Stomach (tissue), 9 donors: ENCODE measurements around the gene MTMR3. TPM values are rescaled to one million over a fixed set of nuclear protein-coding genes. Genes with fewer than 3 reads are reported as not detected.
"Not testable (repeated sequence)": the region's sequence is repeated elsewhere in the genome, so short reads cannot be mapped to it uniquely, and the experiment has no call there.

Experiments used
- DNase-seq, 2 donors: peaks; one replicate each; pipeline versions ENCODE4 v3.0.0 to v3.0.0-alpha.2; 2013 to 2019
- H3K27ac ChIP-seq, 5 donors: fragments of 200-600 bp in 4 of 5; sonication (generic) in 4 of 5; one replicate each; pipeline ENCODE4 v1.5.1; 2013 to 2019; ENCODE audit warnings: mild to moderate bottlenecking in 1 of 5, moderate library complexity in 1 of 5
- H3K27me3 ChIP-seq, 3 donors: fragments of 200-600 bp; sonication (generic); one replicate each; pipeline ENCODE4 v1.5.1; 2017 to 2019; ENCODE audit warnings: mixed run types in 1 of 3
- H3K36me3 ChIP-seq, 4 donors: fragments of 200-600 bp; sonication (generic); 1 replicate in 3 of 4; 2 replicates in 1 of 4; pipeline ENCODE4 v1.5.1; 2016 to 2019
- H3K4me1 ChIP-seq, 4 donors: fragments of 200-600 bp; sonication (generic); one replicate each; pipeline ENCODE4 v1.5.1; 2016 to 2019
- H3K4me3 ChIP-seq, 4 donors: fragments of 200-600 bp; sonication (generic) in 3 of 4; one replicate each; pipeline ENCODE4 v1.5.1; 2016 to 2019; ENCODE audit warnings: mild to moderate bottlenecking in 1 of 4
- H3K9me3 ChIP-seq, 4 donors: fragments of 200-600 bp; sonication (generic); one replicate each; pipeline ENCODE4 v1.5.1; 2016 to 2019
- CTCF ChIP-seq, 7 experiments: fragments of 450-650 bp in 4 of 7; fragments of 200-600 bp in 3 of 7; sonication (generic) in 3 of 7; IDR thresholded peaks; one replicate each; pipeline ENCODE4 v1.5.1; 2016 to 2019; ENCODE audit warnings: antibody characterized with exemption in 7 of 7, control low read depth in 2 of 7, mild to moderate bottlenecking in 1 of 7
- EP300 ChIP-seq: sonication (generic); formaldehyde crosslinking; IDR thresholded peaks from one replicate; pipeline ENCODE4 v1.6.1; 2017; ENCODE audit warnings: antibody characterized with exemption
- POLR2A ChIP-seq, 4 donors: fragments of 450-650 bp; IDR thresholded peaks; one replicate each; pipeline ENCODE4 v1.6.1; 2016; ENCODE audit warnings: antibody characterized with exemption in 4 of 4, control low read depth in 2 of 4, mild to moderate bottlenecking in 1 of 4, moderate library complexity in 1 of 4
- POLR2AphosphoS5 ChIP-seq, 3 donors: sonication (generic); formaldehyde crosslinking; IDR thresholded peaks; one replicate each; pipeline ENCODE4 v1.6.1; 2016; ENCODE audit warnings: antibody characterized with exemption in 3 of 3
- WGBS, 5 donors: extraction: QIAGEN DNeasy Blood & Tissue Kit in 3 of 5; methylation state at CpG; one replicate each; pipeline versions ENCODE4 v1.1.5 to v1.1.7; 2013 to 2018; 5-methylcytosine and 5-hydroxymethylcytosine counted together
- intact Hi-C: fragments of 100-400 bp; cut with DNase I; formaldehyde crosslinking; loops from one replicate; pipeline ENCODE4 v1.15.1; 2023; ENCODE audit warnings: low total_unique reads
- polyA plus RNA-seq, 3 donors: library from polyadenylated mRNA; stranded (reverse); fragments of 200-250 nt; gene quantifications; one replicate each; pipeline ENCODE4 v1.2.3, GENCODE V29; 2013
- total RNA-seq, 5 donors: library from RNA; depleted of rRNA; stranded (reverse); fragments of >200 nt; gene quantifications; one replicate each; pipeline versions ENCODE4 v1.1.0 to v1.2.3, GENCODE V29; 2014 to 2016
- donor health status: healthy with polysubstance abuse.
- donor health status: Bipolar disorder and iron deficiency.
- donor health status: healthy.

Gene MTMR3
- total and polyA plus RNA-seq, 8 donors: 7.3 to 120 (median 49.8) TPM

GRCh38 chr22:29854432-29854831 lies 28.5 kb upstream of the MTMR3 start:
- DNase-seq: no peak
- Histone ChIP-seq H3K4me1 (no peaks in the 10 kb centered on the region), H3K27me3 (no peaks in the 10 kb centered on the region), H3K36me3 (no peaks in the 10 kb centered on the region), H3K9me3 (no peaks in the 10 kb centered on the region), H3K4me3 (no peak overlapping the region), H3K27ac (no peak overlapping the region)
- 71 to 92% (median 79%) methylated on average over 3 of the region's 3 CpGs for WGBS, 5 donors
- TF ChIP-seq POLR2A (IDR thresholded peaks at IDR 0.05): no peak
- TF ChIP-seq CTCF (IDR thresholded peaks at IDR 0.05): no peak
- no peak for TF ChIP-seq POLR2AphosphoS5 (IDR thresholded peaks at IDR 0.05)
- TF ChIP-seq EP300: no peak
- intact Hi-C loops: loop anchor here (10.0 kb wide), 1 partner anchor 100 kb away; no protein-coding TSS in a partner anchor

GRCh38 chr22:29855611-29856181 lies 27.3 kb upstream of the MTMR3 start:
- intact Hi-C loops: loop anchor here (10.0 kb wide), 1 partner anchor 101 kb away; no protein-coding TSS in a partner anchor
- no peak for DNase-seq
- Histone ChIP-seq H3K27me3 (no peaks in the 10 kb centered on the region), H3K27ac (no peak overlapping the region), H3K4me3 (no peak overlapping the region), H3K4me1 (no peaks in the 10 kb centered on the region), H3K9me3 (no peaks in the 10 kb centered on the region), H3K36me3 (no peaks in the 10 kb centered on the region)
- no peak for TF ChIP-seq POLR2A (IDR thresholded peaks at IDR 0.05)
- no peak for TF ChIP-seq CTCF (IDR thresholded peaks at IDR 0.05)
- 61 to 69% (median 63%) methylated on average over 10 of the region's 10 CpGs for WGBS, 5 donors

GRCh38 chr22:29856496-29856895 lies 26.5 kb upstream of the MTMR3 start:
- no peaks in the 10 kb centered on the region for H3K27me3 ChIP-seq
- no peaks in the 10 kb centered on the region for H3K4me1 ChIP-seq
- no peaks in the 10 kb centered on the region for H3K9me3 ChIP-seq
- DNase-seq: no peak
- TF ChIP-seq EP300 (no peak), POLR2AphosphoS5 (IDR thresholded peaks at IDR 0.05) (no peak), POLR2A (IDR thresholded peaks at IDR 0.05) (no peak), CTCF (IDR thresholded peaks at IDR 0.05) (no peak)
- 52 to 69% (median 62%) methylated on average over 3 of the region's 3 CpGs for WGBS, 5 donors
- no peak overlapping the region for H3K4me3 ChIP-seq
- intact Hi-C loops: loop anchor here (10.0 kb wide), 1 partner anchor 102 kb away; no protein-coding TSS in a partner anchor
- H3K36me3 ChIP-seq: no peaks in the 10 kb centered on the region
- H3K27ac ChIP-seq: no peak overlapping the region

GRCh38 chr22:29859030-29859429 lies 23.9 kb upstream of the MTMR3 start:
- H3K36me3 ChIP-seq, H3K27me3 ChIP-seq, H3K4me1 ChIP-seq, H3K9me3 ChIP-seq, DNase-seq, H3K27ac ChIP-seq, H3K4me3 ChIP-seq: not testable (repeated sequence)
- WGBS, 5 donors: 71 to 81% (median 78%) methylated on average over 9 of the region's 9 CpGs
- intact Hi-C loops: loop anchor here (10.0 kb wide), 1 partner anchor 104 kb away; no protein-coding TSS in a partner anchor

DNA sequence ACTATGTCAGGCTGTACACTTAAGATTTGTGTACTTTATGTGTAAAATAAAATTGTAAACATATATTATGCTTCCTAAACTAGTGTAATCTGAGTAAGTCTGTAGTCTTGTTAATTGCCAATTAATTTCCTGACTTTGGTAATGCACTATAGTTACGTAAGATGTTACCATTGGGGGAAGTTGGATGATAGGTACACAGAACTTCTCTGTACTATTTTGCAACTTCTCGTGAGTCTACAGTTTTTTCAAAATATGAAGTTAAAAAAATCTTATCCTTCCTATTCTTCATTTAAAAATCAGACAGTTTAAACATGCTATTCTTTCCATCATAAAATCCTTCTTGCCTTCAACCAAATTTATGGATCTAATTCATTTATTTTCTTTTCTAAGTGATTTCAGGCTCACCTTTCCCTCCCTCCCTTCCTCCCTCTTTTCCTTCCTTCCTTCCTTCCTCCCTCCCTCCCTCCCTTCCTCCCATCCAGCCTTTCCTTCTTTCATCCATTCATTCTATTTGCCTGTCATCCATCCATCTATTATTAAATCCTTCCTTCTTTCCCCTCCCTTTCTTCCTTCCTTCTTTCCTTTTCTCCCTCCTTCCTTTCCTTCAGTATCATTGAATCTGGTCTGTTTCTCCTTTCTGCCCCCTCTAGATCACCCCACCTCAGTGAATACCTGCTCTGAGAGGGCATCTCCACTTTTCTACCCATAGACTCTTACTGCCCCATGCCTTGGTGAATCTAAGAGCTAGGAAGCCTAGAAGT lies 22.8 kb upstream of the MTMR3 start:
- Histone ChIP-seq H3K36me3 (no peaks in the 10 kb centered on the region), H3K4me3 (no peak overlapping the region), H3K27ac (peak overlapping the region in 1 of 5 donors; percentile 26), H3K9me3 (no peaks in the 10 kb centered on the region), H3K4me1 (no peaks in the 10 kb centered on the region), H3K27me3 (no peaks in the 10 kb centered on the region)
- intact Hi-C loops: no loop called here
- TF ChIP-seq POLR2A (IDR thresholded peaks at IDR 0.05) (no peak), EP300 (no peak), CTCF (IDR thresholded peaks at IDR 0.05) (no peak), POLR2AphosphoS5 (IDR thresholded peaks at IDR 0.05) (no peak)
- DNase-seq: no peak
- 72 to 85% (median 79%) methylated on average over 2 of the region's 2 CpGs for WGBS, 5 donors
